Pons (tissue), 1 donor: ENCODE results near the gene UTRN.

ENCODE experiments used
- DNase-seq: peaks from one replicate; pipeline ENCODE4 v3.0.0-alpha.2; 2016; ENCODE audit warnings: low spot score

The UTRN gene

DNA sequence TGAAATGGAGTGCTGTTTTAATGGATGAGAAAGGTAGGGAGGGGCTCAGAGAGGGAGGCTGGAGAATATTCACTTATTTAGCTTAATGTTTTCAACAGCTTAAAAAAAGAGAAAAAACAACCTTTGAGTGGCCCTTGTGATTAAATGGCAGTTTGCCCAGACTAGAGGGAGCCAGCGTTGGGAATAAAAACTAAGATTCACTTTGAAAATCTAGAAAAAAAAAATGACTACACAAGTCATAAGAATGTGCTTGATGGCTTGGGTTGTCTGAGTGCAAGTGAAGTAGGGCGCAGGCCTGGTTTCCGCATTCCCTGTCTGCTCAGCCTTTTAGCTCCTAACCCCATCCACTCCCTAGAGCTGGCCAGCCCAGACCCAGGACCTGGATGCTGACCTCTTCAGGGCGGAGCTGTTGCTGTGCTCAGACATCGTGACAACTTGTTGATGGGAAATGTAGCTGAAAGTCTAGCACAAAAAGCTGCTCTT is 28.9 kb downstream of the UTRN start:
- DNase-seq = peak; percentile 45

DNA sequence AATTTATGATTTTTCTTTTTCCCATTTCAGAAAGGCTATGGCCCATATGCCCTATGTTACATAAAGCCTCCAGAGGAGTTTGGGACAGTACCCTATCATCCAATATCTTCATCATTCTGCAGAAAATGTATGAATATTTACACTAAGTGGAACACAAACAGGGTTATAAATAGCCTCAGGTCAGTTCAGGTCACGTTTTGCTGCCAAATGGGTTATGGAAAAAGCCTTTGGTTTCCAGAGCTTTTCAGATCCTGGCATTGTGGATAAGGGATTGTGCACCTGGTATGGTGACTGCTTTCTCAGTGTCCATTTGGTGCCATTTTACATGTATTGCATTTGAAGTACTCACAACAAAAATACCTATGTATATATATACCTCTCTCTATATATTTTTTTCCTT is 29.4 kb downstream of the UTRN start:
- DNase-seq = no peak

DNA sequence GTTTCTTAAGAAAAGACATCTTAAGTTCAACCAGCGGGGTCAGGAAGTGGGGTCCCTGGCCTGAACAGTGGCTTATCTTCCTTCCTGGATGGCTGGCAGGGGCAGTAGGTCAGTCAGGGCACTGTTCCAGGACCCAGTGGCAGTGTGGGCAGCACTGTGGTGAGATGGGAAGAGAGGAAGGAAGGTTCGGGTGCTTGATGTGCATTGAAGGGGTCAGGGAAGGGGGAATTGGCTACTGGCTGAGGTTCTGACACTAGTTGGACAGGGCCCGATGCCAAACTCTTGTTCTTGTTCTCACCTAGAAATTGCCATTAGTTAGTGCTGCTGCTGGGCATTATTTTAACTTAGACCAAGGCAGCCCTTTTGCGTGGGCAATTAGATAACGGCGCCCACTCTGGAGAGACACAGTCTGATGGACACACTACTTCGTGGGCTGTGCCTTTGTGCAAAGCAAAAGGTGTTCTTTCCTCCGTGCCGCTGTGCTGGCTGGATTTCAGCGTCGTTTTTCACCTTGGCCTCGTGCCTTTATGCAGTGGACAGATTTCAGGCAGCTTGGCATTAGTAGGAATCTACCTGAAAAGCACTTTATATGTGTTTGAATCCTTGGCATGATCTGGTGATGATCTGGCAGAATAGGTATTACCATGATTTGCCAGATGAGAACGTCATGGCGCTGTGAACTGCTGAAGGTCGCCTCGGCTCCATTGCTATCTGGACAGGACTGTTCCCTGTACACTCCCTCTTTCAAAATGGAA is 30.3 kb downstream of the UTRN start:
- DNase-seq = no peak

DNA sequence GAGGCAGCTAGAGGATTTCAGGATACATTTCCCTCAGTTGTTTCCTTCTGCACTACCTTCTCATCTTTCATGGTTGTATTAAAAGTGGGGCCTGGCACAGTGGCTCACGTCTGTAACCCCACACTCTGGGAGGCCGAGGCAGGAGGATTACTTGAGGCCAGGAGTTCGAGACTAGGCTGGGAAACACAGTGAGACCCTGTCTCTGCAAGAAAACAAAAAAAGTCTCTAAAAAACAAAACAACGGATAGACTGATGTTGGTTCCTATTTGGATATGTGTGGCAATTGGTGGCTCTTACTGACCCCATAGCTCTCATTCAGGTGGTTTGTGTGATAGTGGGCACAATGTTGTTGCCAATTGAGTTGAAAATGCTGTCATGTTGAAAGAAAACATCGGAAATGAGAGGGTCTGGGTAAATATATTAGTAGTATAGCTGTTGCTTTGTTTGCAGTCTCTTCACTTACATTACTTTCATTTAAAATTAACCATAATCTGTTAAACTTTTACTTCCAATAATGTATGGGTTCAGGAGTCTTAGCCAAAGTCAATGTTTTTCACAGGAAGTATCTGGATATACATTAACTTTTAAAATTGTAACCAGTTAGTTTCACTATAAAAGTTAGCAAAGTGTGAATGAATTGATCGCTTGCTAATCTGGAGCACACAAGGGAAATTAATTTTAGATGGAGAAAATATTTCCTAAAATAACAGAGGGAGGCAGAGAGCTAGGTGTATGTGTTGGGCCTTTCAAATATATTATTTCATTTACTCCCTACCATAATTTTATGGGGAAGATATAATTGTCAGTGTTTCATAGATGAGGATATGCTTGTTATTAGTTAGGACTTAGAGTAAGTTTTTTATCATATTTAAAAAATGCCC is 31.1 kb downstream of the UTRN start:
- DNase-seq = no peak

DNA sequence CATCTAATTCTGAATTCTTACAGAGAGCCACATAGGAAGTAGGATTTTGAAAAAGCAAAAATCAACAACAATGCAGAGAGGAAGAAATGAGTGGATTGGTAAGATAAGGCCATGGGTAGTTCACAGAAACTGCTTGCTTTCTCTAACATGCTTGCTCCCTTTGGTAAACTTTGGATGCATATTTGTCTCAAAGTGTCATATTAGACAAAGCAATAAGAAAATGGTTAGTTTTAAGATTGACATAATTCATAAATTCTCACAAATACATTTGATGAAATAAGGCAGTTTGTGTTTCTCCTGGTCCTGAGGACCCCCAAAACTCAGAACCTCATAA is 31.7 kb downstream of the UTRN start:
- DNase-seq = no peak

DNA sequence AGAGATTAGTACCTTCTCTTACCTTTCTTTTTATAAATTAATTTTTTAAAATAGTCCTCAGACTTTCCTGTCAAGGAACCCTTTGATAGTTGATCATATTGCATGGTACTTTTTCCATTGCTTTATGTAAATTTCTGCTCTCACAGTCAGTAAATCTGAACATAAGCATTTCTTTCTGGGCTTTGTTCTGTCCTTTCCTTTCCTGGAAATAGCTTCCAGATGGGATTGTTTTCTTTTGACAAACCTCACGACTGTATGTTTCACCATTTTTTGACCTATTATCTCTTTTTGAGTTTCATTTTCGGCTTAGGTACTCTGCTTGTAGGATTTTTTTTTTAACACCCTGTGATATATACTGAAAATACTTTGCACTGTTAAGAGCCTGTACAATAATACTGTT is 32.6 kb downstream of the UTRN start:
- no peak for DNase-seq

DNA sequence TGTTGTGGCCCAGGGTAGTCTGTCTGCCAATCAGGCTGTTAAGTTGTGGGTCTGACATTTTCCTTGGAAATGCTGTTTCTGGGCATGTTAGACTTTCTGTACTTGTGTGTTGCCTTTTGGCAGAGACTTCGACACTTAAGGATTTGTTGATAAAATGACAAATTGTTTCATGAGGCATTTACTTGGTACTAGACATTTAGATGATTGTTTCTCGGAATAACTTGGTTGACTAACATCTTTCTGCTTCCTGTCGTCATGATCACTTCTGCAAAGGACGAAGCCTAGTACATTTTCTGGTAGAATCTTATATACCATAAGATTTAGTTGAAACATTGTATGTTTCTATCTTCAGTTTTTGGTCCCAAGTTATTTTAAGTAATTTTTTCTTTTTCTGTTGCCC is 34.1 kb downstream of the UTRN start:
- DNase-seq = no peak

DNA sequence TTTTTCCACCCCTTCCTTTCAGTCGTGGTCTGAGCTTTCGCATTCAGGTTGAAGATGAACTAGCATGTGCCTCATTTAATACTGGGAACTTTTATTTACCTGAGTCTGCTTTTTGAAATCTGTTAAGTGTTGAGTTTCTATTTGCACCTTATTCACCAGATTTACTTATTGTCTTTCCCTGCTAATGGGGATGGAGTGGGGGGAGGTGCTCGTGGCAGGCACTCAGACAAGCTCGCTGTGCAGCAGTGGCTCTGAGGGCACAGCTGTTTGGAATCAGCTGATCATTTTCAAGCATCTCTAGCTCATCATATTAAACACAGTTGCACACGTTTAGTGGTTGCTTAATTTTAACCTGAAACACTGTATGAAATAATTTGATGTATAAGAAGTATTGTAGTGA is 35.6 kb downstream of the UTRN start:
- DNase-seq = no peak

DNA sequence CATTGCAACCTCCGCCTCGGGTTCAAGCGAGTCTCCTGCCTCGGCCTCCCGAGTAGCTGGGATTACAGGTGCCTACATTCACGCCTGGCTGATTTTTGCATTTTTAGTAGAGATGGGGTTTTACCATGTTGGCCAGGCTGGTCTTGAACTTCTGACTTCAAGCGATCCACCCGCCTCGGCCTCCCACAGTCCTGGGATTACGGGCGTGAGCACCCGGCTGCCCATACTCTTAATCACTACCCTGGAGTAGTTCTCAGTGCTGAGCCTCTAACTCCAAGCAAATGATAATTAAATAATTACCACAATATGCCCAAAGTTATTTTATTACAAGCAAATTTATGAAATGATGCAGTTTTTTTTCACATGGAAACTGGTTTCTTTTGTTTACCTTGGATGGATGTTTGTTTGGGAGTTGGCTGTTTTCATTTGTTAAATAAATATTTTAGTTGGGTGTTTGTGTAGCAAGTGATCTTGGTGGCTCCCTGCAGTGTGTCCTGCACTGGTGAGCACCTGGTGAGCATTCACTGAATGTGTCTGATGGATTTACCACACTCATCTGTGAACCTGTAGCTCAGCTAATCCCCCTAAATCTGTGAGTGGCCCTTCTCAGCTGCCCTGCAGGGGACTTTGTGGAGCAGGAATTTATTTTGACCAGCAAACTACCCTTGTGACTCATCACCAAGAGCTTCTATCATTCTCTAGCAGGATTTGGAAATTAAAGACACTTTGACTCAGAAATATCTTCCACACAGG is 36.9 kb downstream of the UTRN start:
- DNase-seq = no peak

DNA sequence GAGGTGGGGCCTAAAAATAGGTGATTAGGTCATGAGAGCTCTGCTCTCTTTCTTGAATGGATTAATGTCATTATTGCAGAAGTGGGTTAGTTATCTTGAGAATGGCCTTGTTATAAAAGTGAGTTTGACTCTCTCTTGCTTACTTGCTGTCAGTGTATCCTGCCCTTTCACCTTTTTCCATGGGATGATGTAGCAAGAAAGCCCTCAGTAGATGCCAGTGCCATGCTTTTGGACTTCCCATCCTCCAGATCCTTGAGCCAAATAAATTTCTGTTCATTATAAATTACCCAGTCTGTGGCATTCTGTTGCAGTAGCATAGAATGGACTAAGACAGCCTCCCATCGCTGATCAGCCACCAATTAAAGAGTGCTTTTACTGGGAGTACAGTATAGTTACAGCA is 40.1 kb downstream of the UTRN start:
- DNase-seq = no peak

DNA sequence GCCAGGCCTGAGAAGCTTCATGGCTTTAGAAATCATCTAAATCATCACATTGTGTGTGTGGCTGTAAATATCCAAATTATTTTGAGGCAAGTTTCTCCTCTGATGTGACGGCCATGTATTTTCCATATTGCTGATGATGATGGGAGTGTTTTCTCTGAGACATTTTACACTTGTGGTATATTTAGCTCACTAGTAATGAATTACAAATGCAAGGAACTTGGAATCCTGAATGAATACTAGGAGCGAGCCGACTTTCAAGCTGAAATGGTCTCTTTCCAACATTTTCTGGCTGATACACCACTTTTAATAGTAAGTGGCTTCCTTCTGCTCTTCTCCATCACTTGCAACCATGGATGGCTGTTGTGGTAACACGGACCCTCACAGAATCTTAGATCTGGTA is 41.3 kb downstream of the UTRN start:
- no peak for DNase-seq

DNA sequence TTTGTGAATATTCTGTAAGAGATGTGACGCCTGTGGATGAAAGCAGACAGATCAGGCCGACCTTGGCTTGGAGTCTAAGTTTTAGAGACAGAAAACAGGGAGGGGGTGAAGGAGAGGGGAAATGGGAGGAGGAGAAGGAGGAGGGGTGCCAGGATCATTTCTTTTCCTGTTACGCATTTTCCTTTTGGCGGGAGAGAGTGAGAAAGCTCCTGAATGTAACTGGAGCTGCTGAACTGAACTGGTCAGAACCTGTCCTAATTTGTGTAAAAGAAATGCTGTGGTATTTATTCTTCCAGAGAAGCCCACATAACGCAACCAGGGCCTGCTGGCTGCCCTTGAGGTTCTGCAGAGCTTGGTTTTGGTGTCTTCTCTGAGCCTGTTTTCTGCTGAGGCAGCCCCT is 41.9 kb downstream of the UTRN start:
- DNase-seq = no peak

DNA sequence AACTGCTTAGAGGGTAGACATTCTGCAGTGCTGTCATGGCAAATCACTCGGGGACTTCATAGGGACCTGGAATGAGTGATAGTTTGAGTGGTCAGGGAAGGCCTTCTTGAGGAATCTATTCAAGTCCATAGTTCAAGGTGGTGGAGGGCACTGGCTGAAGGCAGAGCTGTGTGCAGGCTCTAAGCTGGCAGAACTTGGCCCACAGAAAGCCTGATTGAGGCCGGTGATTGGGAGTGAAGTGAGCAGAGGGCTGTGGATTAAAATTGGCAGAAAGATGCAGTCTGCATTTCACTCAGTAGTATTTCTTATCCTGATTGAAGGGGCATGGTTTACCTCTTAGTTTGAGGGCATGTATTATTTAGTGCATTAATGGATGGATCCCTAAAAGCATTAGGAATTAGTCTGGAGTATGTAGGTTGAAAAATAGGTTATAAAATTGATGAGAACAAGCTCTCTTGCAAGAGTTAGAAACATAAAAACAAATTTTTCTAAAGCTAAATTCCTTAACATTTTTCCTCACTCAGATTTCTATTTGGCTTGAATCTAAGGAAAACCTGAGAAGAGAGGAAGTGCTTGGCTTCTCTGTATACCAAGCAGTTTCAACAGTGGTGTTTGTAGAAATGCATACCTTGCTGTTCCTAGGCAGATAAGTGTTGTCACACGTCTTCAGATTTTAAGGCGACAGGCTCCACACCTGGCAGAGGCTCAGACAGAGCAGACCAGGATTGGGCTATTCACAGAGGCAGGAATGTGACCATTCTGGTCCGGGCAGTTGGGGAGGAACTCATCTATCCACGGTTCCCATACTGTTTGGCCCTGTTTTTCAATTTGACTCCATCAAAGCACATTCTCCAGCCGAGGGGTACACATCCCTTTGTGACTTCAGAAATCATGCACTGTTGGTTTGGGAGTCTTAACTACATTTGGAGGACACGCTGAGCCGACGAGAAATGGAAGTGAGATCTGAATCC is 45.2 kb downstream of the UTRN start:
- no peak for DNase-seq

DNA sequence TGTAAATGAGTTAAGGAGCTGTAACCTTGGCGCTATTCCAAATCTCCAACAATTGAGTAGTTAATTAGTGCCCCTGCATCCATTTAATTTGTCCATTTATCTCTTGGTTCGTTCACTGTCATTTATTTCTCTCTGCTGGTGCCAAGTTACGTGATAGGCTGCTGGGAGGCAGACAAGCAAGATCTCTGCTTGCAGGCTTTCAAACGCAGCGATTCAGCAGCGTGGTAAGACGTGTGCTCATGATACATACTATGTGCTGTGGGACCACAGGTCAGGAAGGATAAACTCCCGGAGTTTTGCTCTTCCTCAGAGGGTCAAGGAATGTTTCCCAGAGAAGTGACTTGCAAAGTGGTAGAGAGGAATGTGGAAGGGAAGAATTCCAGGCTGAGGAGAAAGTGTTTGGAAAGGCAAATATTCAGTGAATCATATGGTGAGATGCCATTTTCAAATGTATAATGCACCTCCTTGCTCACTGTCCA is 46.4 kb downstream of the UTRN start:
- DNase-seq = no peak

DNA sequence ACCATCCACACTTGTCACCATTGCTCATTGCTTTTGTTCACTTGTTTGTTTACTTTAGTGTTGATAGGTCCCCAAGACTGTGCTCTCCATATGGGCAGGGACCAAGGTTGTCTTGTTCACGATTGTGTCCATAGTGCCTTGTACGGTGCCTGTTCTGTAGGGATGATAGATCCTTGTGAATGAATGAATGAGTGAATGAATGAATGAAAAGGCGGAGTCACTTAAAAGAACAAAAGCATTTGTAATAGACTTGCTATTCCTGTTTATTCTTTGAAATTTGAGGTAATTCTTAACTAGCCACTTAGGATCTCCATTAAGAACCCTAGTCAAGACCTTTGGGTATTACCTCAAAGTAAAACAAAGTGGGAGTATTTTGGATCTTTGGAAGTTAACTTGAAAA is 47.0 kb downstream of the UTRN start:
- no peak for DNase-seq

DNA sequence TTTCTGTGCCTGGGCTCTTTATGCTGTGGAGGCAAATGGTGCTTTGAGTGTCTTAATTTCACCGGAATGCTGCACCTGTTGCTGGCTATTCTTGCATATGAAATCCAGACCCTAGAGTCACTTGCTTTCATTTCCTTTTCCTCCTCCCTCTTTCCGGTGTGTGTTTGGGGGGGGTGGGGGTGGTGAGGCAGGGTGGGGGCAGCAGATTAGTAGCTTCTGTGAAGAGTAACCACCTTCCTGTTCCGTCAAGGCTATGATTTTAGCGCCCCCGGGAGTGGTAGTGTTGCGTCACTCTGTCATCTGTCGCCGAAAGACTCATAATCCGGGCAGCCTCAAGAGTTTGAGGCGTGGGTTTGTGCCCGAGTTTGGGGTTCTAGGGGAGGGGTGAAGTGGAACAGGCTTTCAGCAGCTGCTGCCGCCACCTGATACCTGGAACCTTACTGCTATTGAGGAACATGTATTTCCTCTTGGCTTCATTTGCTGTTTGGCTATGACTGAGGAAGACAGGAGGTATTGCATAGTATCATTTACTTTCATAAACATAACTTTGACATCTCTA is 49.1 kb downstream of the UTRN start:
- no peak for DNase-seq
